SK-N-MC (cell line): ENCODE measurements around the gene DUOX2.

Experiments used
- EZH2 ChIP-seq: fragments of 200-600 bp; sonication (generic); IDR thresholded peaks from one replicate; pipeline ENCODE4 v1.6.1; 2017; ENCODE audit warnings: antibody characterized with exemption
- FOXP2 ChIP-seq: optimal IDR thresholded peaks from 2 replicates; pipeline ENCODE3; 2011; ENCODE audit warnings: mild to moderate bottlenecking, moderate library complexity; ENCODE audit not compliant: insufficient read depth; ENCODE audit errors: extremely low read length, control extremely low read depth
- POLR2AphosphoS5 ChIP-seq: IDR thresholded peaks from 2 replicates; pipeline ENCODE4 v1.6.1; 2012; ENCODE audit warnings: mild to moderate bottlenecking, low read depth, low read length, borderline replicate concordance

- TF ChIP-seq POLR2AphosphoS5 (no peak), EZH2 (no peak), FOXP2 (no peak)
These were observed 14.3 kb downstream of the DUOX2 start for GRCh38 chr15:45099549-45100165.
